Measurements from ENCODE around the gene NAB2.

GRCh38 chr12:57099047-57099714, 10.3 kb downstream of the NAB2 start:
- no peak for TF ChIP-seq CTCF (IDR thresholded peaks at IDR 0.05; ENCODE audit: low read depth, low read length)
- no peak for TF ChIP-seq POLR2A (IDR thresholded peaks at IDR 0.05; ENCODE audit: extremely low read depth, insufficient read length)
- TF ChIP-seq MYC (IDR thresholded peaks at IDR 0.05; ENCODE audit: low read depth, low read length), result no peak
